Smooth muscle cell (in vitro differentiated cells): ENCODE results near the gene HAS3. TPM values are rescaled to one million over a fixed set of nuclear protein-coding genes. Genes with fewer than 3 reads are reported as not detected.

Experiments
- DNase-seq: peaks from one replicate; lab custom pipeline; 2025; ENCODE audit not compliant: unreplicated experiment; lab: John Stamatoyannopoulos, UW
- H2AFZ ChIP-seq: fragments of 200-600 bp; sonication (generic); 2 replicates; pipeline ENCODE4 v1.6.0; 2016; ENCODE audit warnings: antibody characterized with exemption, low read depth, mild to moderate bottlenecking
- H3F3A ChIP-seq: fragments of 200-600 bp; sonication (generic); 2 replicates; pipeline ENCODE4 v1.6.0; 2017; ENCODE audit warnings: antibody characterized with exemption, low read depth
- H3K27ac ChIP-seq: fragments of 200-600 bp; sonication (generic); 2 replicates; pipeline ENCODE4 v1.5.1; 2016; ENCODE audit warnings: low read depth, mild to moderate bottlenecking
- H3K27me3 ChIP-seq: fragments of 200-600 bp; sonication (generic); 2 replicates; pipeline ENCODE4 v1.6.1; 2016; ENCODE audit warnings: low read depth, mild to moderate bottlenecking
- H3K36me3 ChIP-seq: fragments of 200-600 bp; sonication (generic); 2 replicates; pipeline ENCODE4 v1.5.1; 2016; ENCODE audit warnings: low read depth
- H3K4me1 ChIP-seq: fragments of 200-600 bp; sonication (generic); 2 replicates; pipeline ENCODE4 v1.5.1; 2016; ENCODE audit warnings: low read depth
- H3K4me2 ChIP-seq: fragments of 200-600 bp; sonication (generic); 2 replicates; pipeline ENCODE4 v1.6.0; 2016; ENCODE audit warnings: mild to moderate bottlenecking
- H3K4me3 ChIP-seq: fragments of 200-600 bp; sonication (generic); 2 replicates; pipeline ENCODE4 v1.5.1; 2016; ENCODE audit warnings: mild to moderate bottlenecking
- H3K79me2 ChIP-seq: fragments of 200-600 bp; sonication (generic); 2 replicates; pipeline ENCODE4 v1.6.0; 2016; ENCODE audit warnings: low read depth, mild to moderate bottlenecking
- H3K9ac ChIP-seq: fragments of 200-600 bp; sonication (generic); 2 replicates; pipeline ENCODE4 v1.6.0; 2016; ENCODE audit warnings: low read depth
- H3K9me3 ChIP-seq: fragments of 200-600 bp; sonication (generic); replicated peaks from 2 replicates; pipeline ENCODE4 v1.5.1; 2016; ENCODE audit warnings: low read depth
- H4K20me1 ChIP-seq: fragments of 200-600 bp; sonication (generic); 2 replicates; pipeline ENCODE4 v1.6.0; 2016; ENCODE audit warnings: low read depth
- WGBS: methylation state at CpG from one replicate; pipeline ENCODE4 v1.1.7; 2016; ENCODE audit warnings: low lambda C conversion rate; 5-methylcytosine and 5-hydroxymethylcytosine counted together
- polyA plus RNA-seq: library from polyadenylated mRNA; unstranded; fragments of >200 nt; fragmentation: Nextera tagmentation; extraction: Ambion mirVana; gene quantifications from 2 replicates; pipeline ENCODE4 v1.2.1, GENCODE V29; 2016
- total RNA-seq: library from RNA; depleted of rRNA; stranded (reverse); fragments of >200 nt; gene quantifications from 2 replicates; pipeline ENCODE4 v1.2.3, GENCODE V29; 2014
- TF ChIP-seq, protein P1 (sequence below): fragments of 200-600 bp; sonication (generic); IDR thresholded peaks from 2 replicates; pipeline ENCODE4 v1.5.1; 2017; ENCODE audit warnings: borderline replicate concordance, mild to moderate bottlenecking, antibody characterized with exemption; ENCODE audit not compliant: insufficient read depth, poor library complexity, severe bottlenecking

HAS3 gene, protein sequence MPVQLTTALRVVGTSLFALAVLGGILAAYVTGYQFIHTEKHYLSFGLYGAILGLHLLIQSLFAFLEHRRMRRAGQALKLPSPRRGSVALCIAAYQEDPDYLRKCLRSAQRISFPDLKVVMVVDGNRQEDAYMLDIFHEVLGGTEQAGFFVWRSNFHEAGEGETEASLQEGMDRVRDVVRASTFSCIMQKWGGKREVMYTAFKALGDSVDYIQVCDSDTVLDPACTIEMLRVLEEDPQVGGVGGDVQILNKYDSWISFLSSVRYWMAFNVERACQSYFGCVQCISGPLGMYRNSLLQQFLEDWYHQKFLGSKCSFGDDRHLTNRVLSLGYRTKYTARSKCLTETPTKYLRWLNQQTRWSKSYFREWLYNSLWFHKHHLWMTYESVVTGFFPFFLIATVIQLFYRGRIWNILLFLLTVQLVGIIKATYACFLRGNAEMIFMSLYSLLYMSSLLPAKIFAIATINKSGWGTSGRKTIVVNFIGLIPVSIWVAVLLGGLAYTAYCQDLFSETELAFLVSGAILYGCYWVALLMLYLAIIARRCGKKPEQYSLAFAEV
- total RNA-seq (1.2 and 2.7 TPM in 2 replicates), polyA plus RNA-seq (0.39 and 1.1 TPM in 2 replicates)

DNA sequence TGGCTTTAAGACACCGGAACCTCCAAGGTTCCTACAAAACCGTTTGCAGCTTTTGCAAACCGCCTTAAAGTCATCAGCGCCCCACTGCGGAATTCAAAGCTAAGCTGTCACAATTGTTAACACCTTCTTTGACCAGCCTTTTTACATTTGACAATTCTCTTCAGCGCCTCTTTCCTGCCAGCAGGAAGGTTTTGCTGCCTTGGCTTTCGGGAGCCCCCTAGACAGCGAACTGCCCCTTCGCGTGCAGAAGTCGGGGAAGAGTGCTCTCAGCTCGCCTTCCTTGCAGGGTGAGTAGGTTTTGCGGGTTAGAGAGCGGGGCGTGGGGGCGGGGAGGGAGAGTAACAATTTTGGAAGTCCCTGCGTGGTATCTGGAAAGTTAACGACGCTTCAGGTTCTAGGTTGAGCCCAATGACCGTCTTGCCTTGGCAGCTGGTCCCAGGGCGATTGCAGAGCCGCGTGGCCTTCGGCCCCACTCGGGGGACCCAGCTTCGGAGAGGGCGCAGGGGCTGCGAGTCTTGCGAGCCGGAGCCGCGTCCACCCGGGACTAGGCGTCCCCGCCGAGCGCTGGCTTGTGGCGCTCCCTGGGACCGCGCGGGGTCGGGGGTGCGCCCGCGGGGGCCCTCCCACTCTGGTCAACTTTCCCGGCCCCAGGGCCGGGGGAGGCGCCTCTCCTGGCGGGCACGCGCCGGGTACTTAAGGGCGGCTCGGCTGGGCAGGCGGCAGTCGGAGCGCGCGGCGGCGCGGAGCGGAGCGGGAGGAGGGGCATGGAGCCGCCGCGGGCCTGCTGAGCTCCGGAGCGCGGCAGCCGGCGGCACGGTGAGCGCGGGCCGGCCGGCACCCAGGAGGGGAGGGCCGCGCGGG lies at the start of gene HAS3:
TSS of gene HAS3 (plus strand) at position 153 of the 861 bp plus-strand sequence. CDS start 3,743 bp downstream, outside the sequence.
- Histone ChIP-seq H3K9me3 (no peaks in the 10 kb centered on the region), H3K4me2 (peak within 1 kb of the TSS; percentile 98), H3K27me3 (peaks cover 47% of the 10 kb centered on the region), H3K9ac (no peak within 1 kb of the TSS), H3K79me2 (no peaks in the 10 kb centered on the region), H3F3A (peaks cover 3% of the 10 kb centered on the region), H4K20me1 (peaks cover 32% of the 10 kb centered on the region), H3K27ac (no peak within 1 kb of the TSS), H3K4me3 (peak within 1 kb of the TSS; percentile 76), H2AFZ (peak within 1 kb of the TSS; percentile 44), H3K4me1 (peaks cover 17% of the 10 kb centered on the region), H3K36me3 (no peaks in the 10 kb centered on the region)
- 2% methylated on average over 42 of the region's 80 CpGs for WGBS
- peak; percentile 7 for DNase-seq
- TF ChIP-seq, protein P1, sequence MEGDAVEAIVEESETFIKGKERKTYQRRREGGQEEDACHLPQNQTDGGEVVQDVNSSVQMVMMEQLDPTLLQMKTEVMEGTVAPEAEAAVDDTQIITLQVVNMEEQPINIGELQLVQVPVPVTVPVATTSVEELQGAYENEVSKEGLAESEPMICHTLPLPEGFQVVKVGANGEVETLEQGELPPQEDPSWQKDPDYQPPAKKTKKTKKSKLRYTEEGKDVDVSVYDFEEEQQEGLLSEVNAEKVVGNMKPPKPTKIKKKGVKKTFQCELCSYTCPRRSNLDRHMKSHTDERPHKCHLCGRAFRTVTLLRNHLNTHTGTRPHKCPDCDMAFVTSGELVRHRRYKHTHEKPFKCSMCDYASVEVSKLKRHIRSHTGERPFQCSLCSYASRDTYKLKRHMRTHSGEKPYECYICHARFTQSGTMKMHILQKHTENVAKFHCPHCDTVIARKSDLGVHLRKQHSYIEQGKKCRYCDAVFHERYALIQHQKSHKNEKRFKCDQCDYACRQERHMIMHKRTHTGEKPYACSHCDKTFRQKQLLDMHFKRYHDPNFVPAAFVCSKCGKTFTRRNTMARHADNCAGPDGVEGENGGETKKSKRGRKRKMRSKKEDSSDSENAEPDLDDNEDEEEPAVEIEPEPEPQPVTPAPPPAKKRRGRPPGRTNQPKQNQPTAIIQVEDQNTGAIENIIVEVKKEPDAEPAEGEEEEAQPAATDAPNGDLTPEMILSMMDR: no peak

DNA sequence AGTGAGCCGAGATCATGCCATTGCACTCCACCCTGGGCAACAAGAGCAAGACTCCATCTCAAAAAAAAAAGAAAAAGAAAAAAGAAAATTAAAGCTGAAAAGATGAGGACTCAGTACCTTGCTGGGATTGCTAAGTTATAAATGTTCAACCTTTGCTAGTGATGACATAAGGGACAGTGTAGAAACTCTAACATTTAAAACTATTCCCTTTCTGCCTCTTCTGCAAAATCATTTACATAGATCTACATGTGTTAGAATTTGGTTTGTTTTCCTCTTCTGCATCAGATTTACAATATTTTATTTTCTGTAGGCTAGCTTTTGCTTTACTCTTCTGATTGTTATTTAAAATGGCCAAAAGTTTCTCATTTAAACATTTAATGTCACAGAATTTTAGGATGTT lies 49.5 kb upstream of the HAS3 start:
- H3K36me3 ChIP-seq: no peaks in the 10 kb centered on the region
- H3F3A ChIP-seq: no peaks in the 10 kb centered on the region
- no peak overlapping the region for H2AFZ ChIP-seq
- H3K9me3 ChIP-seq: no peaks in the 10 kb centered on the region
- no peak overlapping the region for H3K4me2 ChIP-seq
- H3K27ac ChIP-seq: no peak overlapping the region
- no peak for DNase-seq
- H3K27me3 ChIP-seq: no peaks in the 10 kb centered on the region
- H3K79me2 ChIP-seq: no peaks in the 10 kb centered on the region
- no peaks in the 10 kb centered on the region for H3K4me1 ChIP-seq
- TF ChIP-seq, protein P1: no peak
- no peaks in the 10 kb centered on the region for H4K20me1 ChIP-seq
- WGBS: 82% methylated on average over 1 of the region's 1 CpG
- no peak overlapping the region for H3K4me3 ChIP-seq
- no peak overlapping the region for H3K9ac ChIP-seq

DNA sequence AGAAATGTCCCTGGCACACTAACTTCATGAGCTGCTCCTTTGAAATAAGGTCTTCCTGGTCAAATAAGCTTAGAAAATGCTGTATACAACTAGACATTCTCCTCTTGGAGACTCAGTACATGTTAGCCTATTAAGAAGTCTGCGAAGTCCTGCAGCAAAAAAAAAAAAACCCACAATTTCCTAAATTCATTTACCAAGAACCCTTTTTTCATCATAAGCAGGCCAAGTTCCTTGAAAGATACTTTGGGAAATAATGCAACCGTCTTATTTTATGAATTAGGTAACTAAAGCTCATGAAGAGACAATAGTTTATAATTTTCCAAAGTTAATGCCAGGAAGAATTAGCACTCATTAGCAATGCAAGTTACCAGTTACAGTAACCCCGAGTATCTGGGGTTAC lies 49.0 kb upstream of the HAS3 start:
- TF ChIP-seq, protein P1: no peak

More for the DNA sequence above, 49.0 kb upstream of the HAS3 start:
- Histone ChIP-seq H3K36me3 (no peaks in the 10 kb centered on the region), H4K20me1 (no peaks in the 10 kb centered on the region), H3K4me1 (no peaks in the 10 kb centered on the region), H3K27me3 (no peaks in the 10 kb centered on the region), H3K4me3 (no peak overlapping the region), H3K4me2 (no peak overlapping the region), H3F3A (no peaks in the 10 kb centered on the region), H3K27ac (no peak overlapping the region), H3K79me2 (no peaks in the 10 kb centered on the region), H2AFZ (no peak overlapping the region), H3K9ac (no peak overlapping the region), H3K9me3 (no peaks in the 10 kb centered on the region)
- WGBS: 97% methylated on average over 3 of the region's 3 CpGs
- DNase-seq: no peak
